Right lobe of liver (tissue), 6 donors: ENCODE measurements around the gene FAM83F. TPM values are rescaled to one million over a fixed set of nuclear protein-coding genes. Genes with fewer than 3 reads are reported as not detected.
A peak's percentile ranks its signal among the peaks of the same experiment; 100 is the strongest.

Source experiments
- ATAC-seq, 4 donors: fragments of 200-7000 bp; cut with Tn5 transposase; one replicate each; pipeline ENCODE4 v1.9.1; 2020; ENCODE audit warnings: mild to moderate bottlenecking in 4 of 4, moderate library complexity in 4 of 4
- DNase-seq, 3 donors: peaks; one replicate each; pipeline ENCODE4 v3.0.0-alpha.2; 2020
- H3K27ac ChIP-seq, 3 donors: fragments of 200-600 bp; one replicate each; pipeline ENCODE4 v1.8.0; 2022
- H3K27me3 ChIP-seq, 2 donors: fragments of 200-600 bp; one replicate each; pipeline ENCODE4 v1.8.0; 2022
- H3K36me3 ChIP-seq, 4 donors: fragments of 200-600 bp; sonication (generic) in 1 of 4; one replicate each; pipeline versions ENCODE4 v1.5.1 to v1.8.0; 2017 to 2022; ENCODE audit warnings: control low read depth in 1 of 4
- H3K4me1 ChIP-seq, 4 donors: fragments of 200-600 bp; sonication (generic) in 1 of 4; one replicate each; pipeline versions ENCODE4 v1.5.1 to v1.8.0; 2017 to 2022; ENCODE audit warnings: control low read depth in 1 of 4
- H3K4me3 ChIP-seq, 3 donors: fragments of 200-600 bp; one replicate each; pipeline ENCODE4 v1.8.0; 2022
- H3K9me3 ChIP-seq, 4 donors: fragments of 200-600 bp; sonication (generic) in 1 of 4; one replicate each; pipeline versions ENCODE4 v1.5.1 to v1.8.0; 2017 to 2022; ENCODE audit warnings: control low read depth in 1 of 4
- CTCF ChIP-seq, 4 donors: fragments of 200-600 bp in 3 of 4; fragments of 450-650 bp in 1 of 4; IDR thresholded peaks; one replicate each; pipeline versions ENCODE4 v1.5.1 to v1.8.0; 2016 to 2022; ENCODE audit warnings: antibody characterized with exemption in 4 of 4, mild to moderate bottlenecking in 2 of 4
- POLR2A ChIP-seq: fragments of 450-650 bp; IDR thresholded peaks from one replicate; pipeline ENCODE4 v1.6.1; 2017; ENCODE audit warnings: antibody characterized with exemption, mild to moderate bottlenecking
- WGBS: methylation state at CpG from one replicate; pipeline ENCODE4 v1.1.6; 2018; ENCODE audit warnings: low coverage, low lambda C conversion rate; ENCODE audit not compliant: insufficient coverage; ENCODE audit errors: missing lambda C conversion rate; 5-methylcytosine and 5-hydroxymethylcytosine counted together
- intact Hi-C, 2 donors: fragments of 100-400 bp; cut with DNase I; formaldehyde crosslinking; loops; one replicate each; pipeline versions ENCODE4 v1.11.2 to v1.14.1; 2022
- total RNA-seq, 6 experiments: library from RNA; depleted of rRNA in 2 of 6; stranded (reverse); fragments of >200 nt in 2 of 6; fragmentation: NEBNext Ultra II Directional in 3 of 6; extraction: Animal tissue kit (Norgen Biotek cat#: 25700) in 3 of 6; gene quantifications; one replicate each; pipeline versions ENCODE4 v1.1.0 to v1.2.4, GENCODE V29; 2016 to 2023
- donor health status: DM: no; HTN: yes; CAD: no.
- donor health status: DM: no; HTN: no; CAD: no.
- donor health status: DM: no; HTN: no; CAD: no.
- donor health status: DM: no; HTN: yes; CAD: no.
- donor health status: DM: no; HTN: yes; CAD: no.

Gene FAM83F
- total RNA-seq, 6 experiments from 2014 or later: 1.1 to 4.5 (median 1.6) TPM

- Histone ChIP-seq H3K36me3 (no peaks in the 10 kb centered on the region), H3K9me3 (no peaks in the 10 kb centered on the region), H3K27me3 (no peaks in the 10 kb centered on the region), H3K27ac (peak overlapping the region in 2 of 3 donors; percentile 20 to 74), H3K4me3 (peak overlapping the region; percentile 16 to 42 (median 34)), H3K4me1 (peaks cover 0 to 86% (median 24%) of the 10 kb centered on the region in 4 donors)
- 80% methylated on average over 1 of the region's 35 CpGs for WGBS
- intact Hi-C loops: no loop called here
- TF ChIP-seq POLR2A (no peak), CTCF (IDR thresholded peaks at IDR 0.05) (no peak)
- DNase-seq (peak in 1 of 3 donors; percentile 54), ATAC-seq (no peak)
Measured at GRCh38 chr22:39995393-39996252, 869 bp downstream of the FAM83F start.

GRCh38 chr22:39996732-39997131, 2.0 kb downstream of the FAM83F start:
- intact Hi-C loops: no loop called here
- peak overlapping the region in 2 of 3 donors; percentile 34 to 57 for H3K27ac ChIP-seq
- DNase-seq: no peak

GRCh38 chr22:39997421-39997820, 2.7 kb downstream of the FAM83F start:
- Histone ChIP-seq H3K36me3 (no peaks in the 10 kb centered on the region), H3K27ac (peak overlapping the region in 2 of 3 donors; percentile 34 to 57), H3K4me1 (peaks cover 0 to 68% (median 19%) of the 10 kb centered on the region in 4 donors), H3K4me3 (no peak overlapping the region), H3K27me3 (no peaks in the 10 kb centered on the region), H3K9me3 (no peaks in the 10 kb centered on the region)
- intact Hi-C loops: no loop called here
- WGBS: 80% methylated on average over 3 of the region's 3 CpGs
- ATAC-seq: no peak
- no peak for TF ChIP-seq CTCF (IDR thresholded peaks at IDR 0.05)
- no peak for TF ChIP-seq POLR2A
- DNase-seq: no peak

More at GRCh38 chr22:39996732-39997131, 2.0 kb downstream of the FAM83F start:
- 56% methylated on average over 3 of the region's 3 CpGs for WGBS
- TF ChIP-seq POLR2A (no peak), CTCF (IDR thresholded peaks at IDR 0.05) (no peak)
- Histone ChIP-seq H3K27me3 (no peaks in the 10 kb centered on the region), H3K4me1 (peaks cover 0 to 74% (median 23%) of the 10 kb centered on the region in 4 donors), H3K9me3 (no peaks in the 10 kb centered on the region), H3K36me3 (no peaks in the 10 kb centered on the region), H3K4me3 (no peak overlapping the region)
- ATAC-seq: peak in 1 of 4 donors; percentile 51

GRCh38 chr22:39997939-39998726, 3.4 kb downstream of the FAM83F start:
- no peak for TF ChIP-seq CTCF (IDR thresholded peaks at IDR 0.05)
- no peak for TF ChIP-seq POLR2A
- H3K4me1 ChIP-seq: peaks cover 0 to 60% (median 18%) of the 10 kb centered on the region in 4 donors
- H3K36me3 ChIP-seq: no peaks in the 10 kb centered on the region
- H3K27ac ChIP-seq: peak overlapping the region in 2 of 3 donors; percentile 34 to 57
- WGBS: 59% methylated on average over 10 of the region's 11 CpGs
- H3K27me3 ChIP-seq: no peaks in the 10 kb centered on the region
- ATAC-seq (peak; percentile 67 to 74 (median 73)), DNase-seq (peak; percentile 73 to 85 (median 82))
- H3K4me3 ChIP-seq: no peak overlapping the region
- intact Hi-C loops: no loop called here
- no peaks in the 10 kb centered on the region for H3K9me3 ChIP-seq
